Epidermal melanocyte (primary cell): Measurements from ENCODE around the gene AIM2.
"Not testable (repeated sequence)": the region's sequence is repeated elsewhere in the genome, so short reads cannot be mapped to it uniquely, and the experiment has no call there.

Source experiments
- DNase-seq: peaks from one replicate; pipeline ENCODE4 v3.0.0; 2011; ENCODE audit warnings: low spot score; ENCODE audit not compliant: insufficient read length

The AIM2 gene, protein sequence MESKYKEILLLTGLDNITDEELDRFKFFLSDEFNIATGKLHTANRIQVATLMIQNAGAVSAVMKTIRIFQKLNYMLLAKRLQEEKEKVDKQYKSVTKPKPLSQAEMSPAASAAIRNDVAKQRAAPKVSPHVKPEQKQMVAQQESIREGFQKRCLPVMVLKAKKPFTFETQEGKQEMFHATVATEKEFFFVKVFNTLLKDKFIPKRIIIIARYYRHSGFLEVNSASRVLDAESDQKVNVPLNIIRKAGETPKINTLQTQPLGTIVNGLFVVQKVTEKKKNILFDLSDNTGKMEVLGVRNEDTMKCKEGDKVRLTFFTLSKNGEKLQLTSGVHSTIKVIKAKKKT

DNA sequence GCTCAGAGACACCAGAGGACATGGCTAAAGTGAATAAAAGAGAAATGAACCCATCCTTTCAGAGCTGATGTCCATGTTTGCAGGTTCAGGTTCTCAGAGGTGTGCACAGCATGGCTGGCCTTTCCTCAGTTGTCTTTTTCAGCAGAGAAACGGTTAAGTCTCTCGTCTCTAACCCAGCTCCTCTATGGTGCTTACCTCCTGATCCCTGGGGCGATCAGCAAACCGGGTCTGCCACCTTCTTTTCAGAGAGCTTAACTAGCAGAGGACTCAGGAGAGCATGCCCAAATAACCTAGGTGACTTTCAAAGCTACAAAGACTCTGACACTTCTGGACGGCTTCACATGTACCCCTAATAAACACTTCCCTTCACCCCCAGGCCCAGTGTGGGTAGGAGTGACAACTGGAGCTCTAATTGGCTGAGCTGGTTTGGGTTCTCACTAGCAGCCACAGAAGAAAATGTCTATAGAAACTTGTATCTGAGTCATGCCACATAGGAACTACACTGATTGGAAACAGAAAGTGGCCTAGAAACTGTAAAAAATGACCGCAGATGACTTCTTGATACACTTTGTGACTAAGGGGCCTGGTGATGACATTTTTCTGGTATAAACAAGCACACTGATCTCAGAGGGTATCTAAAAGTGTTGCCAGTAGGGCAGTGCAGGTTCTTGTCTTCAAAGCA, at the start of gene AIM2:
Gene AIM2 (minus strand): TSS at position 329 of the 682 bp plus-strand sequence. CDS start 3,267 bp downstream, outside the sequence.
- DNase-seq: no peak

DNA sequence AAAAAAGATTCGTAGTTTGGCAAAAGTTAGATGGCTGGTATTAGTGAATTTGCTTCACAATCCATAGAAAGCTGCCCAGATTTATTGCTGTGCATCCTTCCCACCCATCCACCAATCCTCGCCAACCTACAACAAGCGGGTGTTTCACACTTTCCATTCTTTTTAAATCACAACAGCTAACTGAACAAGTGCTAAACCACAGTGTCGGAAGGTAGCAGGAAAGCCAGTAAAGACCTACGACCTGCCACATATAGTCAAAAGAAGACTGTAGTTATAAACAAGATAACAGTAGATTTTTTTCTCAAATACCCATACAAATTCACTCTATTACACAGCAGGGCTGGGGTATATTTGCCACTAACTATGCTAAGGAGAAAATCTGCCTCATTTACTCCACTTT, 47.0 kb upstream of the AIM2 start:
- no peak for DNase-seq

DNA sequence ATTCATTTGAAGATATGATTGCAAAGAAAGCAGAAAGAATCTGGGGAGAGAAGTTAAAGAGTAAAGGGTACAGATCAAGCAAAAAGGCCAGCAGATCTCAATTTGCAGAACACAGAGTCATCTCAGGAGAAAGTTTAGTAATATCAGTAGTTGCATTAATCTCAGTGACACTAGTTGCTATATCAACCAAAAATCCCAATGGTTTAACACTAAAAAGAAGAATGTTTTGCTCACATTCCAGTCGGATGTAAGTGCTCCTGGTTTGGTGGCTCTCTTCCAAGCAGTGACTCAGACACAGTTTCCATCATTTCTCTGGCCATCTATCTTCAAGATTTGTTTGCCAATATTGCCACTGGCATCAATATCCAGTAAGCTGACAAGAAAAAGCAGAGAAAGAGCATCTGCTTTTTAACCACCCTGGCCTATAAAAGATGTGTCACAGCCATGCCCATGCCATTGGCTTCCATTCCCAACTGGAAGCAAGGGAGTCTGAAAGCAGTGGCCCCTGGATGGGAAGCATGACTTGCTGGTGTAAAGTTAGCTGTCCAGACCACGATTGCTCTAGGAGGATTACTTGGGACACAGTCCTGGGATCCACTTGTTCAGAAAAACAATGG, 45.5 kb upstream of the AIM2 start:
- DNase-seq: no peak

DNA sequence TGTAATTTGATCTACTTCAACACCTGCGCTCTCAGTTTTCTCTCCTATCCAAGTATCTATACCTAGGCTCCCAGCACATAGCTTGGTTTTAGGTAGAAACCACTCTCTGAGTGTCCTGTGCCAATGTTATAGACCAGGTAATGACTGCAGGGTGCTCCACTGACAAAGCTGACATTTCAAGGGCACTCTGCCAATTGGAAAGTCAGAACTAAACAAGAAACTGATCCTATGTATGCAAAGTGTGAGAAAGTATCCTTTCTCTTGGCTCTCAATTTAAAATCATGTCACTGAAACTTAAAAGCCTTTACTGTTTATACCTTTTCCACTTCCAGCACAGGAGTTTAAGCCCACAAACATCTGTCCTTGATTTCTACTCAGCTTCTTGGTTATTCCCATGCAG, 45.0 kb upstream of the AIM2 start:
- no peak for DNase-seq

DNA sequence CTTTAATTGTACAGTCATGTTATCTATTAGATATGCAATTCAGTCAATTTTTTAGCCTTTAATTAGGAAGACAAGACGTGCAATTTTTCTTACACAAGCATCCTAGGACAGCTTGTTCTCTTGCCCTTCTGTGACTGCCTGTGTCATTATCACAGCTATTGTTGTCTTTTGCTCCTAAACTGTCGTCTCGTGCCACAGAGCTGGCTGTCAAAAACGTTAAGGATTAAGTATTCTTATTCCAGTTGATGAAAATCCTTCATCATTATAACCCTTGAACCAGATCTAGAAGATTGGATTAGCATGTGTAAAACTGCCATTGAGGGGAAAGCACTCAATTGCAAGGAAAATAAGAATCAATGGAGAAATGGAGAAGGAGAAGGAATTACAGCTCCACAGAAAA, 43.8 kb upstream of the AIM2 start:
- DNase-seq: no peak

DNA sequence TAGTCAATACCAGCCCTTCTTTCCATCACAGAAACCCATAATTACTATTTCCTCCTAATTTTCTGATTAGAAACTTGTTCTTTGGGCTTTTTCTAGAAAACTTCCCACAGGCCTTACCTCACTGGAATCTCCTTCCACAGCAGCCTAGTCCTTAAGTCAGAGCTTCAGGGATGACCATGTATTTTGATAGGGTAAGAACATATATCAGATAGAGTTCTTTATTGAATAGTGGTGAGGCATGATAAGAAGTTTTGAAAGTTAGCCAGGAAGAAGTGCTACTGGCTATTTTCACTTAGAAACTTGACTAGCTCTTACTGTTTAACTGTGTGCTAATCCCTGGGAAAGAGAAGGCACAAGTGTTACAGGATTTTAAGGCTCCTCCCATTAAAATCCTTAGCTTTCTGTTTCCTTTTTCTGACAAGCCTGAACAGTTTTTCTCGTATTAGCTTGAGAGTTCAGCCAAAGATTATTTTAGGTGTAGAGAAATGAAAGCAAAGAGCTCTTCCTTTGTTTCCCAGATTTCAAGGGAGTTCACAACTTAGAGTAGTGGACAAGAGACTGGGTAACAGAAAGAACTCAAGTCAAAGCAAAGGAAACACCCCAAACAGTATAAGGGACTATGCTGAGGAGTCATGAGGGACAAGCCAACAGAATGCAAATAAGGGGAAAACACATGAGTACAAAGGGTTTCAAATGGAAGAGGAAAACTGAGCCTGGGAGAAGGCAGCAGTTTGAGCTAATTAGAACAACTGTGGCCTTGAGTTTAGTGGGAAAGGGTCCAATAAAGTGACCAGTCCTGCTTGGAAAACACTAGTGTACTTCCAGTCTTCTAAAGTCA, 37.2 kb upstream of the AIM2 start:
- no peak for DNase-seq

DNA sequence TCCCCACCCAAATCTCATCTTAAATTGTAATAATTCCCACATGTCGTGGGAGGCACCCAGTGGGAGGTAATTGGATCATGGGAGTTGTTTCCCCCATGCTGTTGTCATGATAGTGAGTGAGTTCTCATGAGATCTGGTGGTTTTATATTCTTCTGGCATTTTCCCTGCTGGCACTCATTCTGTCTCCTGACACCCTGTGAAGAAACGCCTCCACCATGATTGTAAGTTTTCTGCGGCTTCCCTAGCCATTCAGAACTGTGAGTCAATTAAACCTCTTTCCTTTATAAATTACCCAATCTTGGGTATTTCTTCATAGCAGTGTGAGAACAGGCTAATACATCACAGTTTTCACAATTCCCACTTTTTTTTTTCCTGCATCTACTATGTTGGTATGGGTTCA, 26.5 kb upstream of the AIM2 start:
- not testable (repeated sequence) for DNase-seq

DNA sequence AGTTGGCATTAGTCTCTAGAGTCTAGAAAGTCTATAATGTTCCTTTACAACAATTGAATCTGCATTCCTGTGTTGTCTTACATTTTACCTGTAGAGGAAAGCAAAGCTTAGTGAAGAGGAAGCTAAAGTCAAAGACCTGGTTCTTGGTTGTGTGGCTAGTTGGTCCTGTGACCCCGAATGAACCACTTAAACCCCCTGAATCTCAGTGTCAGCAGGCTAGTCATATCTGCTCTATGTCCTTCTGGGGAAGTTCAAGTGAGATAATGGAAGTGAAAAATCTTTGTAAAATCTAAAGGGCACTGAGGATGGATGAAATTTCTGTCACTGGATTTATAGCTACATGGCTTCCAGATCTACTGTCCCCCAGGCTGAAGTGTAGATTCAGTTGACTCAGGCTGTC, 24.0 kb upstream of the AIM2 start:
- DNase-seq: no peak

DNA sequence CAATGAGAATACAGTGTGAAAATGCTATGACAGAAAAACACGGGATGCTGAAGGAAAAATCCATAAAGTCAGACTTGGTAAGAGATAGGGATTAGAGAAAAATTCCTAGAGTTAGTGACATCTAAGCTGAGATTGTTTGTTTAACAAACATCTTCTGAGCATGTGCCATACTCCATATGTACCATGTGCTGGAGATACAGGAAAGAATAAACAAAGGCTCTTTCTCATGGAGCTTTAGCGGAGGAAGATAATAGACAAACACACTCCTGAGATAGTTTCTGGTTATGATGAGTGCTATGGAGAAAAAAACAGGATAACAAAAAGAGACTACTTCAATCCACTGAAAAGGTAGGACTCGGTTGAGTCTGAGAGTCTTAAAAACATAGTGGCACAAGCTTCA, 22.0 kb upstream of the AIM2 start:
- DNase-seq: no peak

DNA sequence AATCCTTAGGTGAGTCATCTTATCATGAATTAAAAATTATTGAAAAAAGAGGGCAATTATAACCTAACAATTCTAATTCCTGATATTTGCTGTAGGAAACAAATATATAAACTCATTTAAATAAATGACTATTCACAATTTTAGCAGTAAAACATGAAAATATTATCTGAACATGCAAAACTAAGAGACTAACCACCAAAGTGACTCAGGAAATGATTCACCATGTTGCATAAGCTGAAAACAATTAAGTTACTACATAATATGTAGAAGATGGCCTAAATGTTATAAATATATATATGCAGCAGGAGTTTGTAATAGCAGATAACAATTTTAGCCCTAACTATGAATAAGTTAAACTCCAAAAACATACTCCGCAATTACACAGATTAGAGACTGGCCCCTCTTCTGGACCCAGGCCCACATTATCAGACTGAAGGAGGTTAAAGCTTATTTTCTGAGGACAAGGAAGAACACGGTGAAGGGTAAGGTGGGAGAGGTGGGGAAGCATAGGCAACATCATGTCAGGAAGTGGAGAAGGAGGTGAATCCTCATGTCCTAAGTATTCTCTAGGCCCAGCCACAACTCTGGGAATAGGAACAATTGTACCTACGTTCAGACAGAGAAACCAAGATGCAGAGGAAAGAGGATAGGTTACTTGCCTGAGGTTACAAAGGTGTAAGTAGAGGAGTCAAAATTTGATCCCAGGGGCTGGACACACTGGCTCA, 15.6 kb upstream of the AIM2 start:
- DNase-seq: no peak

DNA sequence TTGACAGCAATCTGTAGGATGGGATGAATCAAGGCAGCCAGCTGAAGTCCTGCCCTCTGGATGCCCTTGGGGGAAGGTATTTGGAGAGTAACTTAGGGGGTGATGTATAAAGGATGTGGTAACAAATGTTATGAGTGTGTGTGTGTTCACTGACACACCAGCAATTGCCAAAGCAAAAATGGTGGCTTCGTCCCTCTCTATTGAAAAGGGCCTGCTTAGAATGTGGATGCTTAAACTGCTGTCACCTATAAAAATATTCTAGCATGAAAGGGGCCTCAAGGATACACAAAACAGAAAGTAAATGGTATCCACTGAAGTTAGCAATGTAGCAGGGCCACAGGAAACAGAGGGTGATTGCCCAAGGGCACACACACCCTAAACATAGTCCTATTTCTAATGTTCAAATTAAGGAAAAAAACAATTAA, 15.1 kb upstream of the AIM2 start:
- DNase-seq: no peak

DNA sequence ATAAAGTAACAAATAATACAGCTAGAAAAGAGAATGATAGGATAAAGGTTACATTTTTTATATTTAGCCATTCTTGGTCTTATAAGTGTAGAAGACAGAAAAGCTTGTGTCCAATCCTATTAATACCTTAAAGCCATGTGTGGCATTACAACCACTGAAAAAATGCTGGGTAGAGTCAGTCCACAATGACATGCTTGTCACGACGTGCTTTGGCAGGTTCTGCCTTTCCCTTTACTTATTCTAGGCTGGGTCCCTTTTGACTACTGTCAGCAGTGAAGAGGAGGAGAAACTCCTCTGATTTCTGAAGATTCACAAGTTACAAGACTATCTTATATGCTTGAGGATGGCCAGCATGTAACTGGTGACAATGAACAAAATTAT, 14.6 kb upstream of the AIM2 start:
- DNase-seq: no peak

DNA sequence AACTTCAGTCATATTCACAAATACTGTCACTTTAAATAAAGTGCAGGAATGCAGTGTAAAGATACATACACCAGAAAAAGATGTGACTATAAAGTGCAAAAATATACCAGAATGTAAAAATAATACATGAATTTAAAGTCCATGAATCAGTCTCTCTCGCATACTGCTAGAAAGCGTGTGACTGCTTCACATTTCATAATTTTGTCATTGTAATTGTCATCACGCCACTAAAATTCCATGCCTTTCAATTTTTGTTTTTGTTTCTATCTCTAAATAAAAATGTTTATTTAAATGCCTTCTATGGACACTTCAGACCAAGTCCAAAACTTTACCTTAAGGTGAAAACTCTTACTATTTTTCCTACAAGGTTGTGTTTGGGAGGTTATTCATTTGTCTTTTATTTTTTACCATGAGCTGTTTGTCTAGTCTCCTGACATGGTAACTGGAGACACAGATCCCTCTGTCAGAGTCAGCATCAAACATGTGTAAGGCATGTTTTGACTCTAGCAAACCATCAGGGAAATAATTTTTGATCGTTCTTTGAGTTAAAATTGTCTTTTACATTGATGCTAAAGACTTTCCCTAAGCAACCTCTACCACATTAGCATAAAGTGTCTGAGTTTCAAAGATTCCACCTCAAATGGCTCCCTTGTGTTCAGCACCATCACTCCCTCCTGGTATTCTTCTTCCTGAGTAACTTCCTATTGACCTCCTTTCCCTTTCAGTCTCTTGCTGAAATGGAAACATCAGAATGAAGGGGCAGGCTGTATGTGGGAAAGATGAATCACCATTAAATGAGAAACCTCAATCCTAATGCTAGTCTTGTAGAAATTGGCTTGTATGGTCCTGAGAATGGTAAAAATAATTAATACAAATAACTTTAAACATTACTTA, 14.0 kb upstream of the AIM2 start:
- no peak for DNase-seq

DNA sequence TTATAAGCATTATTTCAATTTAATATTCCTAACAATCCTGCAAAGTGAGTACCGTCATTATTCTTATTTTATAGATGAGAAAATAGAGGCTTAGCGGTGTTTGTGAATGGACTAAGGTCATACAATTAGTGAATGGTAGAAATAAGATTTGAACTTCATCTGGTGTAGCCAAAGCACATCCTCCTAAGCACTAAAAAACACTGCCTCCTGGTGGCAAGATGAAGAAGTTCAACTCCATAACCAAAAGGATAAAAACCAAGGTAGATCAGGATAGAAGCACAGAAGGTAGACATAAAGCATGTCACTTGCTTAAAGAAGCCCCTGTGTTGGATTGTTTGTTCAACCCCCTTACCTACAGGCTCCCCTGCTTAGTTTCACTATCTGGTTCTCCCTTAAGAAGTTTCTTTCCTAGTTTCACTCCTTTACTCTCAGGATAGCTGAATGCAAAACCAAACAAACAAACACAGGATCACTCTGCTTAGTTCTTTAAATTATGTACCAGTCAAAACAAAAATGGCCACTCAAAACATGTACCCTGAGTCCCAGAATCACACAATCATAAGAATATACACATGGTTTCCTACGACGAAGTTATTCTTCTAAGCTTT, 12.7 kb upstream of the AIM2 start:
- no peak for DNase-seq

DNA sequence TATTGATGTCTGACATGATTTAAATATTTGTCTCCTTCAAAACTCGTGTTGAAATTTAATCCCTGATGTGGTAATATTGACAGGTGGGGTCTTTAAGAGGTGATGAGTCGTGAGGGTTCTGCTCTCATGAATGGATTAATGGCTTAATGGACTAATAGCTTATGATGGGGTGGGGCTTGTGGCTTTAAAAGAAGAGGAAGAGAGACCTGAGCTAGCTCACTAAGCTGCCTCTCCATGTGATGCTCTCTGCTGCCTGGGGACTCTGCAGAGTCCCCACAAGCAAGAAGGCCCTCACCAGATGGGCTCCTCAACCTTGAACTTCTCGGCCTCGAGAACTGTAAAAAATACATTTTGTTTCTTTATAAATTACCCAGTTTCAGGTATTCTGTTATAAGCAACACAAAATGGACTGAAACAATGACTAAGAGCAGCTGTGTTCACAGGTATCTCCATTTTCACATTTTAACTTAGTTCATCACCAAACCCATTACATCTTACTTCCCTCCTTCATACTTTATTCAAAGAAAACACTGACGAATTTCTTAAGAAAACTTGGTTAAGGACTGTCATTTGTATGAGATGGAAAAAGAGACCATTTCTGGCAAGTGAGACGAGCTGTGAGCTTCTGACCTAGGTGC, 12.1 kb upstream of the AIM2 start:
- DNase-seq: no peak

DNA sequence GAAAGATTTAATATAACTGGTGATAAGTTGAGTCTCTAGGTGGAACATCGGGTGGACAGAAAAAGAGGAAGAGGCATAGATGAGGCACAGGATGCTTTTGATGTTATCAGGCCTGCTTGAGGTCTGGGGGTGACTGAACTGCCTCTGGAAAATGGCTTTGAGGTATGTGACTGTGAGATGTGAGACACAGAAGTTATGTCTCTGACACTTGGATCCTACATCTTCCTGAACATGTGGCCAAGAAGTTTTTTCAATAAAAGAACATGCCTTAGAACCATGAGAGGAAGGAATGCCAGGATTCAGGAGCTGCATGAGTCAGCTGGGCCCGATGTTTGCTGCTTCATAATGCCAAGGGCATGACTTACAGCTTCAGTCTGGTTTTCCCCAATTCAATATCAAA, 11.5 kb upstream of the AIM2 start:
- DNase-seq: no peak

DNA sequence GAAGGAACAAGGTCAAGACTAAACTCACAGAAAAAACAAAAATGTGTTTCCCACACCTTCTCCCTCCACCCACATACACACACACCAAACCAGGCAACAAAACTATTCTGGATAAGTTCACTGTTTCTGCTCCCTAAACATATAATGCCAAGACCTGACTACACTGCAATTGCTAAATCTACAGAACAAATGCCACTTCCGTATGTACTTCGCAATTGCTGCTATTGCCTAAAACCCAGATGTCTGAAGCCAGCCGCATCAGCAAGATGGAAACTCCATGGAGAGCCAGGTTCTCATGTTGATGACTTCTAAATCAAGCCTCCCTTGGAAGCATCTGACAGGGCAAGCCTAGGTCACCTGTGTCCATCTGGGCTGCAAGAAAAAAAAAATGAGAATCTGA, 8.3 kb upstream of the AIM2 start:
- DNase-seq: no peak

DNA sequence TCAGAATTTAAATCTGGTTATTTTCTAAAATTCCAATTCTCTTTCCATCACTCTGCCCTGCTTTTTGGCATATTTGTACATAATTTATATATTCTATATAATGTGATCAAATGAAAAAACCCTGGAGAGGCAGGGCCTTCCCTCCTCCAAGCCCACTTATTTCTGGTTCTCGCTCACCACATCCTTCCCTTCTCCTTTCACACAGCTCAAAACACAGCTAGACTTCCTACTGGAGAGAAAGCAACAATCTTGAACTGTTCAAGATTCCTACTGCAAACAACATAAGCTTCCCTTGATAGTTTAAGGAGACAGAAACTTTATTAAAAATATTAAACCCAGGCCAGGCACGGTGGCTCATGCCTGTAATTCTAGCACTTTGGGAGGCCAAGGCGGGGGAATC, 7.6 kb upstream of the AIM2 start:
- no peak for DNase-seq

DNA sequence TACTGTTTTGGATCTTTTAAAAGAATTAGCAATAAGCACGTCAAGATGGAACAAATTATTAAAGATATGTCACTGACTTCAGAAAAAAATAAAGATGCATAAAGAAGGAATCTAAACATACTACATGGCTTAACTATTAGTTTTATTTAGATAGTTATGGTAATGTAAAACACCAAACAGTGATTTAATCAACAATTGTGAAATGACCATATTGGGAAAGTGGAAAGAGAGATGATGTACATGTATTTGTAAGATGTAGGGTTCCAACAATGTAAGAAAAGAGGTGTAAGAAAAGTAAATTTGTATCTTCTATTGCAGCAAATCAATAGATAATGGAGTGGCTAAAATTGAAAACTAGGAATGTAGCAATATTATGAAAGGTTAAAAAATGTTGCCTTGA, 6.4 kb upstream of the AIM2 start:
- no peak for DNase-seq
